ENCODE data around the gene SLCO2B1. TPM values are rescaled to one million over a fixed set of nuclear protein-coding genes. Genes with fewer than 3 reads are reported as not detected.

Gene SLCO2B1
- total RNA-seq, 1 experiment from 2014 or later = 0.57 TPM

- no peak for TF ChIP-seq FOXP4 (CRISPR knock-in tag; IDR thresholded peaks at IDR 0.05)
- no peak for TF ChIP-seq RORB (CRISPR knock-in tag; IDR thresholded peaks at IDR 0.05)
- TF ChIP-seq ZNF423 (CRISPR knock-in tag; IDR thresholded peaks at IDR 0.05) = no peak
Measured at GRCh38 chr11:75229466-75229865, 78.6 kb downstream of the SLCO2B1 start (continued).

- H3K27me3 Mint-ChIP-seq (ENCODE audit: low read depth) = peaks cover 2% of the 10 kb centered on the region
- POLR2A ChIA-PET = no interaction called here
- TF ChIP-seq ZSCAN18 (CRISPR knock-in tag; IDR thresholded peaks at IDR 0.05) = no peak
- TF ChIP-seq CREM (CRISPR knock-in tag; IDR thresholded peaks at IDR 0.05) = no peak
- TF ChIP-seq HMGA2 (CRISPR knock-in tag; IDR thresholded peaks at IDR 0.05) = no peak
- TF ChIP-seq, protein P1, sequence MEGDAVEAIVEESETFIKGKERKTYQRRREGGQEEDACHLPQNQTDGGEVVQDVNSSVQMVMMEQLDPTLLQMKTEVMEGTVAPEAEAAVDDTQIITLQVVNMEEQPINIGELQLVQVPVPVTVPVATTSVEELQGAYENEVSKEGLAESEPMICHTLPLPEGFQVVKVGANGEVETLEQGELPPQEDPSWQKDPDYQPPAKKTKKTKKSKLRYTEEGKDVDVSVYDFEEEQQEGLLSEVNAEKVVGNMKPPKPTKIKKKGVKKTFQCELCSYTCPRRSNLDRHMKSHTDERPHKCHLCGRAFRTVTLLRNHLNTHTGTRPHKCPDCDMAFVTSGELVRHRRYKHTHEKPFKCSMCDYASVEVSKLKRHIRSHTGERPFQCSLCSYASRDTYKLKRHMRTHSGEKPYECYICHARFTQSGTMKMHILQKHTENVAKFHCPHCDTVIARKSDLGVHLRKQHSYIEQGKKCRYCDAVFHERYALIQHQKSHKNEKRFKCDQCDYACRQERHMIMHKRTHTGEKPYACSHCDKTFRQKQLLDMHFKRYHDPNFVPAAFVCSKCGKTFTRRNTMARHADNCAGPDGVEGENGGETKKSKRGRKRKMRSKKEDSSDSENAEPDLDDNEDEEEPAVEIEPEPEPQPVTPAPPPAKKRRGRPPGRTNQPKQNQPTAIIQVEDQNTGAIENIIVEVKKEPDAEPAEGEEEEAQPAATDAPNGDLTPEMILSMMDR (IDR thresholded peaks at IDR 0.05) = no peak
- TF ChIP-seq OVOL2 (CRISPR knock-in tag; IDR thresholded peaks at IDR 0.05; ENCODE audit: borderline replicate concordance) = no peak
- no peak for TF ChIP-seq KAT7 (CRISPR knock-in tag; IDR thresholded peaks at IDR 0.05; ENCODE audit: borderline replicate concordance)
- TF ChIP-seq SMAD4 (CRISPR knock-in tag; IDR thresholded peaks at IDR 0.05) = no peak
- no peak for TF ChIP-seq GRHL2 (CRISPR knock-in tag; IDR thresholded peaks at IDR 0.05; ENCODE audit: insufficient replicate concordance, severe bottlenecking)
- no peak for TF ChIP-seq PRDM15 (CRISPR knock-in tag; IDR thresholded peaks at IDR 0.05)
- no peak for TF ChIP-seq EMX1 (CRISPR knock-in tag; IDR thresholded peaks at IDR 0.05)
- TF ChIP-seq, protein P2, sequence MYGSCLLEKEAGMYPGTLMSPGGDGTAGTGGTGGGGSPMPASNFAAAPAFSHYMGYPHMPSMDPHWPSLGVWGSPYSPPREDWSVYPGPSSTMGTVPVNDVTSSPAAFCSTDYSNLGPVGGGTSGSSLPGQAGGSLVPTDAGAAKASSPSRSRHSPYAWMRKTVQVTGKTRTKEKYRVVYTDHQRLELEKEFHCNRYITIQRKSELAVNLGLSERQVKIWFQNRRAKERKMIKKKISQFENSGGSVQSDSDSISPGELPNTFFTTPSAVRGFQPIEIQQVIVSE (CRISPR knock-in tag; IDR thresholded peaks at IDR 0.05; ENCODE audit: borderline replicate concordance) = no peak
- TF ChIP-seq, protein P3, sequence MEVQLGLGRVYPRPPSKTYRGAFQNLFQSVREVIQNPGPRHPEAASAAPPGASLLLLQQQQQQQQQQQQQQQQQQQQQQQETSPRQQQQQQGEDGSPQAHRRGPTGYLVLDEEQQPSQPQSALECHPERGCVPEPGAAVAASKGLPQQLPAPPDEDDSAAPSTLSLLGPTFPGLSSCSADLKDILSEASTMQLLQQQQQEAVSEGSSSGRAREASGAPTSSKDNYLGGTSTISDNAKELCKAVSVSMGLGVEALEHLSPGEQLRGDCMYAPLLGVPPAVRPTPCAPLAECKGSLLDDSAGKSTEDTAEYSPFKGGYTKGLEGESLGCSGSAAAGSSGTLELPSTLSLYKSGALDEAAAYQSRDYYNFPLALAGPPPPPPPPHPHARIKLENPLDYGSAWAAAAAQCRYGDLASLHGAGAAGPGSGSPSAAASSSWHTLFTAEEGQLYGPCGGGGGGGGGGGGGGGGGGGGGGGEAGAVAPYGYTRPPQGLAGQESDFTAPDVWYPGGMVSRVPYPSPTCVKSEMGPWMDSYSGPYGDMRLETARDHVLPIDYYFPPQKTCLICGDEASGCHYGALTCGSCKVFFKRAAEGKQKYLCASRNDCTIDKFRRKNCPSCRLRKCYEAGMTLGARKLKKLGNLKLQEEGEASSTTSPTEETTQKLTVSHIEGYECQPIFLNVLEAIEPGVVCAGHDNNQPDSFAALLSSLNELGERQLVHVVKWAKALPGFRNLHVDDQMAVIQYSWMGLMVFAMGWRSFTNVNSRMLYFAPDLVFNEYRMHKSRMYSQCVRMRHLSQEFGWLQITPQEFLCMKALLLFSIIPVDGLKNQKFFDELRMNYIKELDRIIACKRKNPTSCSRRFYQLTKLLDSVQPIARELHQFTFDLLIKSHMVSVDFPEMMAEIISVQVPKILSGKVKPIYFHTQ (CRISPR knock-in tag; IDR thresholded peaks at IDR 0.05) = no peak
- TF ChIP-seq GTF2I (CRISPR knock-in tag; conservative IDR thresholded peaks at IDR 0.05) = no peak
- no peak for TF ChIP-seq MYBL2 (CRISPR knock-in tag; IDR thresholded peaks at IDR 0.05)
- TF ChIP-seq JAZF1 (CRISPR knock-in tag; IDR thresholded peaks at IDR 0.05) = no peak
- TF ChIP-seq ZNF263 (CRISPR knock-in tag; IDR thresholded peaks at IDR 0.05; ENCODE audit: low read depth) = no peak
- TF ChIP-seq, protein P4, sequence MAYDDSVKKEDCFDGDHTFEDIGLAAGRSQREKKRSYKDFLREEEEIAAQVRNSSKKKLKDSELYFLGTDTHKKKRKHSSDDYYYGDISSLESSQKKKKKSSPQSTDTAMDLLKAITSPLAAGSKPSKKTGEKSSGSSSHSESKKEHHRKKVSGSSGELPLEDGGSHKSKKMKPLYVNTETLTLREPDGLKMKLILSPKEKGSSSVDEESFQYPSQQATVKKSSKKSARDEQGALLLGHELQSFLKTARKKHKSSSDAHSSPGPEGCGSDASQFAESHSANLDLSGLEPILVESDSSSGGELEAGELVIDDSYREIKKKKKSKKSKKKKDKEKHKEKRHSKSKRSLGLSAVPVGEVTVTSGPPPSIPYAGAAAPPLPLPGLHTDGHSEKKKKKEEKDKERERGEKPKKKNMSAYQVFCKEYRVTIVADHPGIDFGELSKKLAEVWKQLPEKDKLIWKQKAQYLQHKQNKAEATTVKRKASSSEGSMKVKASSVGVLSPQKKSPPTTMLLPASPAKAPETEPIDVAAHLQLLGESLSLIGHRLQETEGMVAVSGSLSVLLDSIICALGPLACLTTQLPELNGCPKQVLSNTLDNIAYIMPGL (CRISPR knock-in tag; IDR thresholded peaks at IDR 0.05) = no peak
- TF ChIP-seq, protein P5, sequence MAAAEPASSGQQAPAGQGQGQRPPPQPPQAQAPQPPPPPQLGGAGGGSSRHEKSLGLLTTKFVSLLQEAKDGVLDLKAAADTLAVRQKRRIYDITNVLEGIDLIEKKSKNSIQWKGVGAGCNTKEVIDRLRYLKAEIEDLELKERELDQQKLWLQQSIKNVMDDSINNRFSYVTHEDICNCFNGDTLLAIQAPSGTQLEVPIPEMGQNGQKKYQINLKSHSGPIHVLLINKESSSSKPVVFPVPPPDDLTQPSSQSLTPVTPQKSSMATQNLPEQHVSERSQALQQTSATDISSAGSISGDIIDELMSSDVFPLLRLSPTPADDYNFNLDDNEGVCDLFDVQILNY (CRISPR knock-in tag; IDR thresholded peaks at IDR 0.05) = no peak
- no peak overlapping the region for H3K27ac Mint-ChIP-seq
- DNase-seq (ENCODE audit: low spot score) (no peak), ATAC-seq (no peak)
- H3K4me3 Mint-ChIP-seq = no peak overlapping the region
- peaks cover 4% of the 10 kb centered on the region; the same call in 1 of the 2 replicates for H3K4me1 Mint-ChIP-seq
- CTCF ChIA-PET = interaction anchor here (0.6 to 3.6 kb wide), 5 partner anchors 11 to 90 kb away, joined by 3 to 27 read pairs (median 6); partner anchors contain the start of gene TPBGL
- no peaks in the 10 kb centered on the region for H3K36me3 Mint-ChIP-seq
- H3K9me3 Mint-ChIP-seq = no peaks in the 10 kb centered on the region; the same call in 1 of the 2 replicates
Measured at GRCh38 chr11:75230621-75231020, 79.7 kb downstream of the SLCO2B1 start.
